SK-N-SH (cell line): Measurements from ENCODE around the gene LRRC56.

Experiments
- CTCF ChIP-seq: fragments of 200-600 bp; sonication (generic); IDR thresholded peaks from 2 replicates; pipeline ENCODE4 v1.6.1; 2017; ENCODE audit warnings: antibody characterized with exemption, mild to moderate bottlenecking, moderate library complexity
- FOSL2 ChIP-seq: IDR thresholded peaks from 2 replicates; pipeline ENCODE4 v1.4.0; 2012; ENCODE audit warnings: low read depth, mild to moderate bottlenecking, moderate library complexity, borderline replicate concordance
- MEF2A ChIP-seq: IDR thresholded peaks from 2 replicates; pipeline ENCODE4 v1.4.0; 2012; ENCODE audit warnings: low read depth, borderline replicate concordance
- NFIC ChIP-seq: IDR thresholded peaks from 2 replicates; pipeline ENCODE4 v1.4.0; 2012; ENCODE audit warnings: borderline replicate concordance
- PBX3 ChIP-seq: IDR thresholded peaks from 2 replicates; pipeline ENCODE4; 2012
- POLR2AphosphoS5 ChIP-seq: IDR thresholded peaks from 2 replicates; pipeline ENCODE4 v1.6.1; 2012; ENCODE audit warnings: low read depth, low read length
- REST ChIP-seq: IDR thresholded peaks from 2 replicates; pipeline ENCODE4 v1.6.1; 2012; ENCODE audit warnings: mild to moderate bottlenecking, low read depth, low read length, moderate library complexity
- RFX5 ChIP-seq: IDR thresholded peaks from 2 replicates; pipeline ENCODE4 v1.6.1; 2012; ENCODE audit warnings: mild to moderate bottlenecking, improper control_type of control experiment, low read length
- SMC3 ChIP-seq: IDR thresholded peaks from 2 replicates; pipeline ENCODE4 v1.6.1; 2012; ENCODE audit warnings: low read depth, low read length, improper control_type of control experiment
- USF2 ChIP-seq: fragments of 150-350 bp; IDR thresholded peaks from 2 replicates; pipeline ENCODE4 v1.6.1; 2017; ENCODE audit warnings: antibody characterized with exemption, low read length, low read depth, borderline replicate concordance

GRCh38 chr11:537622-538430, 499 bp downstream of the LRRC56 start:
- TF ChIP-seq MEF2A (no peak), USF2 (no peak), FOSL2 (no peak), RFX5 (no peak), SMC3 (no peak), CTCF (no peak), REST (no peak), NFIC (no peak), POLR2AphosphoS5 (no peak), PBX3 (no peak)
